ENCODE data around the gene RIPK4.

Gene RIPK4

GRCh38 chr21:41709166-41709565 lies 57.7 kb downstream of the RIPK4 start:
- no peak overlapping the region for H3K4me3 ChIP-seq (ENCODE audit: low read length)
- no peak for DNase-seq (ENCODE audit: low read depth)
- TF ChIP-seq CTCF (conservative IDR thresholded peaks at IDR 0.05; ENCODE audit: low read depth, low read length) = no peak

- TF ChIP-seq CTCF (conservative IDR thresholded peaks at IDR 0.05; ENCODE audit: low read depth, low read length) = no peak
- DNase-seq (ENCODE audit: low read depth) = no peak
- H3K4me3 ChIP-seq (ENCODE audit: low read length) = no peak overlapping the region
These were observed 58.9 kb downstream of the RIPK4 start for GRCh38 chr21:41707960-41708330.

- DNase-seq (ENCODE audit: low read depth) = no peak
- H3K4me3 ChIP-seq (ENCODE audit: low read length) = no peak overlapping the region
- TF ChIP-seq CTCF (conservative IDR thresholded peaks at IDR 0.05; ENCODE audit: low read depth, low read length) = no peak
These were observed 59.5 kb downstream of the RIPK4 start for GRCh38 chr21:41707231-41707959.

GRCh38 chr21:41706678-41707077 lies 60.2 kb downstream of the RIPK4 start:
- DNase-seq (ENCODE audit: low read depth) = no peak
- no peak overlapping the region for H3K4me3 ChIP-seq (ENCODE audit: low read length)
- TF ChIP-seq CTCF (conservative IDR thresholded peaks at IDR 0.05; ENCODE audit: low read depth, low read length) = no peak

GRCh38 chr21:41706263-41706639 lies 60.6 kb downstream of the RIPK4 start:
- no peak overlapping the region for H3K4me3 ChIP-seq (ENCODE audit: low read length)
- TF ChIP-seq CTCF (conservative IDR thresholded peaks at IDR 0.05; ENCODE audit: low read depth, low read length) = no peak
- no peak for DNase-seq (ENCODE audit: low read depth)

- no peak for DNase-seq (ENCODE audit: low read depth)
- H3K4me3 ChIP-seq (ENCODE audit: low read length) = no peak overlapping the region
- TF ChIP-seq CTCF (conservative IDR thresholded peaks at IDR 0.05; ENCODE audit: low read depth, low read length) = no peak
These were observed 61.1 kb downstream of the RIPK4 start for GRCh38 chr21:41705546-41706262.
